GM12878 (cell line): ENCODE measurements around the gene ITIH5. TPM values are rescaled to one million over a fixed set of nuclear protein-coding genes. Genes with fewer than 3 reads are reported as not detected.

ENCODE experiments used
- ATAC-seq: fragments of 200-7000 bp; cut with Tn5 transposase; 3 replicates; pipeline ENCODE4 v1.9.1; 2020; ENCODE audit warnings: mild to moderate bottlenecking, moderate library complexity
- BruUV-seq: library from RNA; stranded (reverse); fragments of 400-500 nt; replicated peaks from 2 replicates; lab custom pipeline; 2021; lab: Mats Ljungman, UMichigan
- CTCF ChIA-PET: fragments of 300-600 bp; sonication (Branson Sonifier 250); formaldehyde crosslinking; extraction: SDS; loops from one replicate; lab custom pipeline; 2021; ENCODE audit warnings: inconsistent platforms; lab: Yijun Ruan, JAX
- POLR2A ChIA-PET: fragments of 350-600 bp; formaldehyde crosslinking; extraction: SDS; loops from one replicate; lab custom pipeline; 2021; ENCODE audit warnings: inconsistent platforms; lab: Charles Lee
- RAD21 ChIA-PET: fragments of 300-600 bp; sonication (Branson Sonifier 250); formaldehyde crosslinking; loops from one replicate; lab custom pipeline; 2023; ENCODE audit warnings: antibody characterized with exemption; ENCODE audit not compliant: unreplicated experiment; lab: Charles Lee
- SMC1A ChIA-PET: fragments of 300-600 bp; sonication (Branson Sonifier 250); formaldehyde crosslinking; loops from one replicate; lab custom pipeline; 2023; ENCODE audit not compliant: unreplicated experiment, uncharacterized antibody; lab: Charles Lee
- DNase-seq: peaks from one replicate; pipeline ENCODE4 v3.0.0-alpha.2; 2011; ENCODE audit warnings: low read depth, low spot score
- FAIRE-seq: peaks from 3 replicates; lab custom pipeline; 2011; peaks lifted over from hg19 to GRCh38; lab: Jason Lieb, UNC
- H2AFZ ChIP-seq: 2 replicates; pipeline ENCODE4 v1.6.0; 2011; ENCODE audit warnings: low read depth, low read length, control low read depth; ENCODE audit not compliant: control insufficient read depth
- H3K27ac ChIP-seq: 2 replicates; pipeline ENCODE4 v1.5.1; 2011; ENCODE audit warnings: control low read depth; ENCODE audit not compliant: control insufficient read depth, insufficient read depth
- H3K27me3 ChIP-seq, 2 experiments: replicated peaks in 1 of 2; 2 replicates each; pipeline versions ENCODE4 v1.6.0 to v1.6.1; 2011; ENCODE audit warnings: low read length in 1 of 2; ENCODE audit not compliant: control insufficient read depth in 2 of 2, insufficient read depth in 2 of 2
- H3K36me3 ChIP-seq, 2 experiments: 2 replicates each; pipeline ENCODE4 v1.5.1; 2011; ENCODE audit warnings: low read length in 1 of 2; ENCODE audit not compliant: control insufficient read depth in 2 of 2, insufficient read depth in 2 of 2
- H3K4me1 ChIP-seq: 2 replicates; pipeline ENCODE4 v1.6.1; 2011; ENCODE audit warnings: mild to moderate bottlenecking, low read length, moderate library complexity, mixed read lengths; ENCODE audit not compliant: control insufficient read depth, insufficient read depth
- H3K4me2 ChIP-seq: 2 replicates; pipeline ENCODE4 v1.6.0; 2011; ENCODE audit warnings: control low read depth; ENCODE audit not compliant: control insufficient read depth, insufficient read depth
- H3K4me3 ChIP-seq: fragments of 200-600 bp; sonication (generic); 2 replicates; pipeline ENCODE4 v1.5.1; 2016
- H3K79me2 ChIP-seq: 2 replicates; pipeline ENCODE4 v1.6.0; 2011; ENCODE audit warnings: low read length; ENCODE audit not compliant: control insufficient read depth, insufficient read depth
- H3K9ac ChIP-seq: 2 replicates; pipeline ENCODE4 v1.8.0; 2011; ENCODE audit warnings: low read length, control low read depth, mixed read lengths; ENCODE audit not compliant: control insufficient read depth, insufficient read depth
- H3K9me3 ChIP-seq: replicated peaks from 3 replicates; pipeline ENCODE4 v1.5.1; 2011; ENCODE audit warnings: mild to moderate bottlenecking, low read length; ENCODE audit not compliant: control insufficient read depth, insufficient read depth
- H4K20me1 ChIP-seq: 2 replicates; pipeline ENCODE4 v1.6.0; 2011; ENCODE audit not compliant: control insufficient read depth, insufficient read depth
- KLF5 ChIP-seq: fragments of 450-650 bp; IDR thresholded peaks from 2 replicates; pipeline ENCODE4 v1.6.1; 2014; ENCODE audit warnings: mild to moderate bottlenecking; ENCODE audit not compliant: partially characterized antibody
- MXI1 ChIP-seq: fragments of 150-350 bp; IDR thresholded peaks from 2 replicates; pipeline ENCODE4 v1.6.1; 2011; ENCODE audit warnings: low read depth, mild to moderate bottlenecking, inconsistent platforms, low read length, improper control_type of control experiment
- RAD21 ChIP-seq: IDR thresholded peaks from 2 replicates; pipeline ENCODE4 v1.6.1; 2011; ENCODE audit warnings: mild to moderate bottlenecking, low read depth, low read length, moderate library complexity; ENCODE audit not compliant: insufficient read depth
- SMC3 ChIP-seq: IDR thresholded peaks from 2 replicates; pipeline ENCODE4 v1.6.1; 2011; ENCODE audit warnings: low read length, improper control_type of control experiment, borderline replicate concordance
- TCF12 ChIP-seq: IDR thresholded peaks from 2 replicates; pipeline ENCODE4 v1.6.1; 2011; ENCODE audit warnings: low read depth, mild to moderate bottlenecking, low read length
- YBX1 ChIP-seq: fragments of 450-650 bp; IDR thresholded peaks from 2 replicates; pipeline ENCODE4 v1.6.1; 2016; ENCODE audit warnings: antibody characterized with exemption
- ZNF207 ChIP-seq: fragments of 450-650 bp; IDR thresholded peaks from 2 replicates; pipeline ENCODE4 v1.6.1; 2014; ENCODE audit warnings: antibody characterized with exemption, mild to moderate bottlenecking, borderline replicate concordance
- WGBS: methylation state at CpG from one replicate; pipeline ENCODE4 v1.1.6; 2016; ENCODE audit warnings: low lambda C conversion rate; ENCODE audit not compliant: insufficient replicate concordance, insufficient coverage; ENCODE audit errors: missing lambda C conversion rate; 5-methylcytosine and 5-hydroxymethylcytosine counted together
- in situ Hi-C: fragments of 300-500 bp; cut with MboI; formaldehyde crosslinking; loops from 9 replicates; pipeline ENCODE4 v1.14.3; 2018; ENCODE audit warnings: mixed read lengths
- intact Hi-C: fragments of 100-400 bp; cut with micrococcal nuclease; formaldehyde crosslinking; loops from one replicate; pipeline ENCODE4 v1.14.2; 2022; ENCODE audit not compliant: unreplicated experiment
- polyA plus RNA-seq, 11 experiments: library from polyadenylated mRNA; depleted of rRNA in 4 of 11; unstranded in 6 of 11; stranded (reverse) in 5 of 11; fragments of >200 nt; fragmentation: Nextera tagmentation in 4 of 11; fragmentation: Illumina TruSeq in 1 of 11; extraction: Ambion mirVana in 4 of 11; extraction: Trizol in 1 of 11; gene quantifications; 1 replicate in 1 of 11; 2 replicates in 10 of 11; pipeline versions ENCODE4 v1.2.1 to v1.2.3, GENCODE V29; 2011 to 2016; ENCODE audit warnings: inconsistent platforms in 2 of 11, missing spikeins in 2 of 11, low read depth in 1 of 11
- total RNA-seq, 4 experiments: library from RNA; depleted of rRNA in 3 of 4; stranded (reverse); fragments of >200 nt in 3 of 4; fragmentation: Illumina TruSeq in 1 of 4; extraction: Trizol in 1 of 4; gene quantifications; 2 replicates each; pipeline versions ENCODE4 v1.2.1 to v1.2.3, GENCODE V29; 2013 to 2021
- TF ChIP-seq, protein P1 (sequence below): IDR thresholded peaks from 2 replicates; pipeline ENCODE4 v1.6.1; 2011; ENCODE audit warnings: borderline replicate concordance, low read depth, mild to moderate bottlenecking, moderate library complexity, low read length; ENCODE audit not compliant: insufficient read depth, poor library complexity, severe bottlenecking
- TF ChIP-seq, protein P2 (sequence below), 3 experiments: IDR thresholded peaks in 2 of 3; conservative IDR thresholded peaks in 1 of 3; 2 replicates each; pipeline ENCODE4 v1.5.1; 2011; ENCODE audit warnings: low read depth in 3 of 3, low read length in 3 of 3, mild to moderate bottlenecking in 3 of 3, control low read depth in 2 of 3, moderate library complexity in 2 of 3, inconsistent platforms in 1 of 3, mixed read lengths in 1 of 3; ENCODE audit not compliant: control insufficient read depth in 2 of 3, insufficient read depth in 1 of 3; ENCODE audit errors: extremely low read depth in 1 of 3

The ITIH5 gene
- total and polyA plus RNA-seq, 10 of the 15 experiments (the other 5 are each of a cell fraction or from before 2014, with no cell fraction given): 0.14 to 0.43 (median 0.21) TPM; not detected in 7

DNA sequence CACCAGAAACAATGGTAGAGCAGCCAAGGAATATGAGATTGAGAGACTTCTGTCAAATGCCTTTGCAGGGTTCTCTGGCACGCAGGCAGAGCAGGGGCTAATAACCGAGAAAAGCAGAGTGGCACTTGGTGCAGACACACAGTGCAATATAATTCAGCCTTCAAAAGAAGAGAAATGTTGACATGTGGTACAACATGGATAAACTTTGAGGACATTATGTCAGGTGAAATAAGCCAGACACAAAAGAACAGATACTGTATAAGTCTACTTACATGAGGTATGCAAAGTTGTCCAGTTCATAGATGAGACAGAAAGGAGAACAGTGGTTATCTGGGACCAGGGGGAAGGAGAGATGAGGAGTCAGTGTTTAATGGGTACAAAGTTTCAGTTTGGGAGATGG, 41.8 kb downstream of the ITIH5 start (continued):
- TF ChIP-seq, protein P1, sequence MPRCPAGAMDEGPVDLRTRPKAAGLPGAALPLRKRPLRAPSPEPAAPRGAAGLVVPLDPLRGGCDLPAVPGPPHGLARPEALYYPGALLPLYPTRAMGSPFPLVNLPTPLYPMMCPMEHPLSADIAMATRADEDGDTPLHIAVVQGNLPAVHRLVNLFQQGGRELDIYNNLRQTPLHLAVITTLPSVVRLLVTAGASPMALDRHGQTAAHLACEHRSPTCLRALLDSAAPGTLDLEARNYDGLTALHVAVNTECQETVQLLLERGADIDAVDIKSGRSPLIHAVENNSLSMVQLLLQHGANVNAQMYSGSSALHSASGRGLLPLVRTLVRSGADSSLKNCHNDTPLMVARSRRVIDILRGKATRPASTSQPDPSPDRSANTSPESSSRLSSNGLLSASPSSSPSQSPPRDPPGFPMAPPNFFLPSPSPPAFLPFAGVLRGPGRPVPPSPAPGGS: no peak
- TF ChIP-seq ZNF207 (no peak), KLF5 (no peak), YBX1 (no peak)

DNA sequence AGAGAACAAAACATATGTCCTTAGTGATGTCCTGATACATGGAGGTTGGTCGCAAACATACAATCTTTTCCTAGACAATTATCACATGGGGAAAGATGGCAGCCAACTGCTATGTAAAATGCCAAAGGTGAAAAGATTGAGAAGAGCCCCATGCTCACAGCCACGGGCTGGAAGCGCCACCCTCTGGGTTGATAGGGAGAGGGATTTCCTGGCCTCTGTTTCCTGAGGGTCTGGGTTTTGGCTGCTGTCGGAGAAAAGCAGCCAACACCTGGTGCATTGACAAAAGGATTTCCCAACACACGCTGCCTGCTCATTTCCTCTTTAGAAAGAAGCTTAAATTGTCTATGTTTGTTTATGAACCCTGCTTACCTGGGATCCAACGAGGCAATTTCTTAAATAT, 43.8 kb downstream of the ITIH5 start:
- WGBS: 26% methylated on average over 6 of the region's 6 CpGs
- Histone ChIP-seq H3K9ac (no peak overlapping the region), H3K4me3 (no peak overlapping the region), H3K4me2 (no peak overlapping the region), H4K20me1 (no peaks in the 10 kb centered on the region), H3K36me3 (no peaks in the 10 kb centered on the region), H3K27me3 (peaks cover 0 to 2% of the 10 kb centered on the region in 2 experiments; a peak in 1 of 4 replicates), H3K9me3 (no peaks in the 10 kb centered on the region), H3K4me1 (no peaks in the 10 kb centered on the region; the same call in 1 of the 2 replicates), H3K27ac (no peak overlapping the region), H3K79me2 (no peaks in the 10 kb centered on the region), H2AFZ (no peak overlapping the region)
- CTCF ChIA-PET: interaction anchor here (1.1 to 4.7 kb wide), 4 partner anchors 93 to 136 kb away, joined by 3 to 39 read pairs (median 8); no protein-coding TSS in a partner anchor
- no peak for TF ChIP-seq MXI1
- TF ChIP-seq TCF12: no peak
- peak; percentile 43; the same call in 1 of the 2 replicates for TF ChIP-seq SMC3
- TF ChIP-seq RAD21: peak; percentile 51
- TF ChIP-seq, protein P2, sequence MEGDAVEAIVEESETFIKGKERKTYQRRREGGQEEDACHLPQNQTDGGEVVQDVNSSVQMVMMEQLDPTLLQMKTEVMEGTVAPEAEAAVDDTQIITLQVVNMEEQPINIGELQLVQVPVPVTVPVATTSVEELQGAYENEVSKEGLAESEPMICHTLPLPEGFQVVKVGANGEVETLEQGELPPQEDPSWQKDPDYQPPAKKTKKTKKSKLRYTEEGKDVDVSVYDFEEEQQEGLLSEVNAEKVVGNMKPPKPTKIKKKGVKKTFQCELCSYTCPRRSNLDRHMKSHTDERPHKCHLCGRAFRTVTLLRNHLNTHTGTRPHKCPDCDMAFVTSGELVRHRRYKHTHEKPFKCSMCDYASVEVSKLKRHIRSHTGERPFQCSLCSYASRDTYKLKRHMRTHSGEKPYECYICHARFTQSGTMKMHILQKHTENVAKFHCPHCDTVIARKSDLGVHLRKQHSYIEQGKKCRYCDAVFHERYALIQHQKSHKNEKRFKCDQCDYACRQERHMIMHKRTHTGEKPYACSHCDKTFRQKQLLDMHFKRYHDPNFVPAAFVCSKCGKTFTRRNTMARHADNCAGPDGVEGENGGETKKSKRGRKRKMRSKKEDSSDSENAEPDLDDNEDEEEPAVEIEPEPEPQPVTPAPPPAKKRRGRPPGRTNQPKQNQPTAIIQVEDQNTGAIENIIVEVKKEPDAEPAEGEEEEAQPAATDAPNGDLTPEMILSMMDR (IDR thresholded peaks at IDR 0.05 in 2 of 3, conservative IDR thresholded peaks at IDR 0.05 in 1 of 3; ENCODE audit: control insufficient read depth in 2 of 3, extremely low read depth in 1 of 3, insufficient read depth in 1 of 3, low read depth in 3 of 3, low read length in 3 of 3): peak; percentile 13 to 50 (median 29); a peak in 4 of 6 replicates
- RAD21 ChIA-PET: interaction anchor here (0.7 to 3.0 kb wide), 4 partner anchors 64 to 129 kb away, joined by 5 to 13 read pairs (median 8); no protein-coding TSS in a partner anchor
- in situ Hi-C loops: no loop called here
- SMC1A ChIA-PET: interaction anchor here (0.6 to 3.1 kb wide), 6 partner anchors 16 to 1581 kb away, joined by 3 to 13 read pairs (median 4); no protein-coding TSS in a partner anchor
- FAIRE-seq: no peak
- intact Hi-C loops: loop anchor here (5.0 kb wide), 1 partner anchor 96 kb away; no protein-coding TSS in a partner anchor
- peak; percentile 50 for ATAC-seq
- no TSS peak for BruUV-seq
- POLR2A ChIA-PET: interaction anchor here (0.5 kb wide), 1 partner anchor 38 kb away, joined by 3 read pairs; no protein-coding TSS in a partner anchor
- no peak for DNase-seq
